ENCODE data around the gene ACSS2.
"Not testable (repeated sequence)": the region's sequence is repeated elsewhere in the genome, so short reads cannot be mapped to it uniquely, and the experiment has no call there.

The ACSS2 gene

DNA sequence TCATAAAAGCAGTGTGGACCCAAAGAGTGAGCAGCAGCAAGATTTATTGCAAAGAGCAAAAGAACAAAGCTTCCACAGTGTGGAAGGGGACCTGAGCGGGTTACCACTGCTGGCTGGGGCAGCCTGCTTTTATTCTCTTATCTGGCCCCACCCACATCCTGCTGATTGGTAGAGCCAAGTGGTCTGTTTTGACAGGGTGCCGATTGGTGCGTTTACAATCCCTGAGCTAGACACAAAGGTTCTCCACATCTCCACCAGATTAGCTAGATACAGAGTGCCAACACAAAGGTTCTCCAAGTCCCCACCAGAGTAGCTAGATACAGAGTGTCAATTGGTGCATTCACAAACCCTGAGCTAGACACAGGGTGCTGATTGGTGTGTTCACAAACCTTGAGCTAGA, 21.7 kb downstream of the ACSS2 start:
- H3K4me1 ChIP-seq (ENCODE audit: control insufficient read depth in 1 of 2, insufficient read depth in 2 of 2, low read length in 2 of 2); H4K91ac ChIP-seq (ENCODE audit: low read depth, low read length); H2AFZ ChIP-seq (ENCODE audit: insufficient read depth, low read length, poor library complexity); H4K8ac ChIP-seq (ENCODE audit: low read depth, low read length); H3K4ac ChIP-seq (ENCODE audit: low read depth, low read length); DNase-seq; H3K79me2 ChIP-seq (ENCODE audit: control insufficient read depth, insufficient read depth, low read length, poor library complexity); H2BK5ac ChIP-seq (ENCODE audit: low read depth, low read length, poor library complexity); H3K27me3 ChIP-seq (ENCODE audit: insufficient read depth, low read length); H3K36me3 ChIP-seq (ENCODE audit: control insufficient read depth in 1 of 2, insufficient read depth in 2 of 2, low read length in 2 of 2); H3K27ac ChIP-seq (ENCODE audit: low read depth, low read length); H3K23ac ChIP-seq (ENCODE audit: low read length); H3K18ac ChIP-seq (ENCODE audit: low read length); H3K9ac ChIP-seq (ENCODE audit: low read length); H3K9me3 ChIP-seq (ENCODE audit: insufficient read depth, low read depth, low read length); H2BK12ac ChIP-seq (ENCODE audit: low read length); H4K12ac ChIP-seq (ENCODE audit: low read depth, low read length); H3K14ac ChIP-seq (ENCODE audit: low read length); H2AK5ac ChIP-seq (ENCODE audit: low read length); H3K4me3 ChIP-seq (ENCODE audit: low read depth, low read length); H2BK120ac ChIP-seq (ENCODE audit: insufficient read depth, low read length, poor library complexity); H3K4me2 ChIP-seq (ENCODE audit: low read length); H3K79me1 ChIP-seq (ENCODE audit: low read length): not testable (repeated sequence)
- WGBS (ENCODE audit: extremely low coverage, insufficient coverage, insufficient read length) = no CpG with 5 or more reads among the region's 3 CpGs

GRCh38 chr20:34898731-34899130, 22.3 kb downstream of the ACSS2 start:
- not testable (repeated sequence) for H3K4me2 ChIP-seq (ENCODE audit: low read length); H2AK5ac ChIP-seq (ENCODE audit: low read length); H3K14ac ChIP-seq (ENCODE audit: low read length); H3K23ac ChIP-seq (ENCODE audit: low read length); H3K18ac ChIP-seq (ENCODE audit: low read length); H3K36me3 ChIP-seq (ENCODE audit: control insufficient read depth in 1 of 2, insufficient read depth in 2 of 2, low read length in 2 of 2); H3K27ac ChIP-seq (ENCODE audit: low read depth, low read length); H3K9ac ChIP-seq (ENCODE audit: low read length); H3K79me1 ChIP-seq (ENCODE audit: low read length); H3K79me2 ChIP-seq (ENCODE audit: control insufficient read depth, insufficient read depth, low read length, poor library complexity); H4K8ac ChIP-seq (ENCODE audit: low read depth, low read length); DNase-seq; H2BK120ac ChIP-seq (ENCODE audit: insufficient read depth, low read length, poor library complexity); H3K9me3 ChIP-seq (ENCODE audit: insufficient read depth, low read depth, low read length); H3K4me1 ChIP-seq (ENCODE audit: control insufficient read depth in 1 of 2, insufficient read depth in 2 of 2, low read length in 2 of 2); H2BK12ac ChIP-seq (ENCODE audit: low read length); H3K4ac ChIP-seq (ENCODE audit: low read depth, low read length); H4K12ac ChIP-seq (ENCODE audit: low read depth, low read length); H2AFZ ChIP-seq (ENCODE audit: insufficient read depth, low read length, poor library complexity); H2BK5ac ChIP-seq (ENCODE audit: low read depth, low read length, poor library complexity); H4K91ac ChIP-seq (ENCODE audit: low read depth, low read length); H3K4me3 ChIP-seq (ENCODE audit: low read depth, low read length); H3K27me3 ChIP-seq (ENCODE audit: insufficient read depth, low read length)
- WGBS (ENCODE audit: extremely low coverage, insufficient coverage, insufficient read length) = no CpG with 5 or more reads among the region's 26 CpGs

DNA sequence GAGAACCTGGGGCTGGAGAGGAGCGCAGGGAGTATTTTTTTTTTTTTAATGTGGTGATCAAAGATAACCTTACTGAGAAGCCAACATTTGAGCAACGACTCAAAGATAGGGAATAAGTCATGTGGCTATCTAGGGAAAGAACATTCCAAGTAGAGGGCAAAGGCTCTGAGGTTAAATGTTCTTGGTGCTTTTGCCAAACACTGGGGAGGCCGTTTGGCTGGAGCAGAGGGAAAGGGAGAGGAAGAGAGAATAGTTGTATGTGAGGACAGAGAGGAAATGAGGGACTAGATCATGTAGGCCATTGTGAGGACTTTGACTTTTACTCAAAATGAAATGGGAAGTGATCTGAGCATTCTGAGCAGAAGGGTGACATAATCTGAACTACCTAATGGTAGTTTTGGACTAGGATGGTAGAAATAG, 27.8 kb downstream of the ACSS2 start:
- no peaks in the 10 kb centered on the region for H3K4me1 ChIP-seq (ENCODE audit: control insufficient read depth in 1 of 2, insufficient read depth in 2 of 2, low read length in 2 of 2)
- H2BK5ac ChIP-seq (ENCODE audit: low read depth, low read length, poor library complexity) = no peak overlapping the region
- no peaks in the 10 kb centered on the region for H3K79me2 ChIP-seq (ENCODE audit: control insufficient read depth, insufficient read depth, low read length, poor library complexity)
- no peak overlapping the region for H3K18ac ChIP-seq (ENCODE audit: low read length)
- no peak for DNase-seq
- no peak overlapping the region for H3K27ac ChIP-seq (ENCODE audit: low read depth, low read length)
- WGBS (ENCODE audit: extremely low coverage, insufficient coverage, insufficient read length) = no CpG with 5 or more reads among the region's 3 CpGs
- H4K8ac ChIP-seq (ENCODE audit: low read depth, low read length) = no peak overlapping the region
- H3K36me3 ChIP-seq (ENCODE audit: control insufficient read depth in 1 of 2, insufficient read depth in 2 of 2, low read length in 2 of 2) = peaks cover 0 to 2% of the 10 kb centered on the region in 2 experiments
- no peak overlapping the region for H3K4ac ChIP-seq (ENCODE audit: low read depth, low read length)
- no peak overlapping the region for H3K4me3 ChIP-seq (ENCODE audit: low read depth, low read length)
- H3K4me2 ChIP-seq (ENCODE audit: low read length) = no peak overlapping the region
- no peaks in the 10 kb centered on the region for H3K79me1 ChIP-seq (ENCODE audit: low read length)
- no peak overlapping the region for H4K91ac ChIP-seq (ENCODE audit: low read depth, low read length)
- no peaks in the 10 kb centered on the region for H3K27me3 ChIP-seq (ENCODE audit: insufficient read depth, low read length)
- no peak overlapping the region for H3K14ac ChIP-seq (ENCODE audit: low read length)
- no peak overlapping the region for H3K23ac ChIP-seq (ENCODE audit: low read length)
- no peak overlapping the region for H4K12ac ChIP-seq (ENCODE audit: low read depth, low read length)
- no peak overlapping the region for H2BK120ac ChIP-seq (ENCODE audit: insufficient read depth, low read length, poor library complexity)
- H2AFZ ChIP-seq (ENCODE audit: insufficient read depth, low read length, poor library complexity) = no peak overlapping the region
- no peak overlapping the region for H2AK5ac ChIP-seq (ENCODE audit: low read length)
- no peaks in the 10 kb centered on the region for H3K9me3 ChIP-seq (ENCODE audit: insufficient read depth, low read depth, low read length)
- H2BK12ac ChIP-seq (ENCODE audit: low read length) = no peak overlapping the region
- no peak overlapping the region for H3K9ac ChIP-seq (ENCODE audit: low read length)

- H3K9ac ChIP-seq (ENCODE audit: low read length) = no peak overlapping the region
- no peak overlapping the region for H3K4me3 ChIP-seq (ENCODE audit: low read depth, low read length)
- no peak overlapping the region for H2BK5ac ChIP-seq (ENCODE audit: low read depth, low read length, poor library complexity)
- H3K27ac ChIP-seq (ENCODE audit: low read depth, low read length) = no peak overlapping the region
- H2AK5ac ChIP-seq (ENCODE audit: low read length) = no peak overlapping the region
- no peak overlapping the region for H4K12ac ChIP-seq (ENCODE audit: low read depth, low read length)
- no peak overlapping the region for H3K4me2 ChIP-seq (ENCODE audit: low read length)
- H3K9me3 ChIP-seq (ENCODE audit: insufficient read depth, low read depth, low read length) = no peaks in the 10 kb centered on the region
- H4K91ac ChIP-seq (ENCODE audit: low read depth, low read length) = no peak overlapping the region
- no peaks in the 10 kb centered on the region for H3K36me3 ChIP-seq (ENCODE audit: control insufficient read depth in 1 of 2, insufficient read depth in 2 of 2, low read length in 2 of 2)
- H3K23ac ChIP-seq (ENCODE audit: low read length) = no peak overlapping the region
- no CpG with 5 or more reads among the region's 7 CpGs for WGBS (ENCODE audit: extremely low coverage, insufficient coverage, insufficient read length)
- no peak overlapping the region for H4K8ac ChIP-seq (ENCODE audit: low read depth, low read length)
- H3K4ac ChIP-seq (ENCODE audit: low read depth, low read length) = no peak overlapping the region
- H2BK120ac ChIP-seq (ENCODE audit: insufficient read depth, low read length, poor library complexity) = no peak overlapping the region
- no peak overlapping the region for H3K18ac ChIP-seq (ENCODE audit: low read length)
- no peaks in the 10 kb centered on the region for H3K4me1 ChIP-seq (ENCODE audit: control insufficient read depth in 1 of 2, insufficient read depth in 2 of 2, low read length in 2 of 2)
- no peak overlapping the region for H2BK12ac ChIP-seq (ENCODE audit: low read length)
- no peaks in the 10 kb centered on the region for H3K27me3 ChIP-seq (ENCODE audit: insufficient read depth, low read length)
- H3K79me1 ChIP-seq (ENCODE audit: low read length) = no peaks in the 10 kb centered on the region
- no peak overlapping the region for H3K14ac ChIP-seq (ENCODE audit: low read length)
- no peak for DNase-seq
- H3K79me2 ChIP-seq (ENCODE audit: control insufficient read depth, insufficient read depth, low read length, poor library complexity) = no peaks in the 10 kb centered on the region
- H2AFZ ChIP-seq (ENCODE audit: insufficient read depth, low read length, poor library complexity) = no peak overlapping the region
Measured at GRCh38 chr20:34907616-34908469, 31.4 kb downstream of the ACSS2 start.
